Panc1 (cell line): ENCODE measurements around the gene ZBTB12. TPM values are rescaled to one million over a fixed set of nuclear protein-coding genes. Genes with fewer than 3 reads are reported as not detected.

Source experiments
- ATAC-seq: fragments of 200-7000 bp; cut with Tn5 transposase; 2 replicates; pipeline ENCODE4 v1.9.1; 2020; ENCODE audit warnings: mild to moderate bottlenecking, moderate library complexity
- BruUV-seq: library from RNA; stranded (reverse); fragments of 400-500 nt; replicated peaks from 2 replicates; lab custom pipeline; 2021; lab: Mats Ljungman, UMichigan
- CTCF ChIA-PET: fragments of 300-600 bp; sonication (Branson Sonifier 250); formaldehyde crosslinking; loops from one replicate; lab custom pipeline; 2022; ENCODE audit warnings: antibody characterized with exemption; lab: Charles Lee
- POLR2A ChIA-PET: fragments of 300-600 bp; sonication (Branson Sonifier 250); formaldehyde crosslinking; loops from one replicate; lab custom pipeline; 2022; ENCODE audit warnings: antibody characterized with exemption; lab: Charles Lee
- DNase-seq: peaks from one replicate; pipeline ENCODE4 v3.0.0-alpha.2; 2010; ENCODE audit warnings: low read depth, low spot score
- H3K27ac ChIP-seq: 2 replicates; pipeline ENCODE4 v1.5.1; 2011; ENCODE audit warnings: mild to moderate bottlenecking, low read length, inconsistent platforms
- H3K27me3 ChIP-seq: fragments of 200-500 bp; sonication (Bioruptor generic); 2 replicates; pipeline ENCODE4 v1.6.0; 2014; ENCODE audit warnings: low read length, inconsistent platforms; ENCODE audit not compliant: control insufficient read depth, insufficient read depth
- H3K36me3 ChIP-seq: fragments of 200-500 bp; sonication (Bioruptor generic); 2 replicates; pipeline ENCODE4 v1.5.1; 2014; ENCODE audit warnings: inconsistent platforms, mild to moderate bottlenecking, low read length, moderate library complexity; ENCODE audit not compliant: control insufficient read depth, insufficient read depth
- H3K4me1 ChIP-seq: 2 replicates; pipeline ENCODE4 v1.5.1; 2011; ENCODE audit warnings: inconsistent platforms, mild to moderate bottlenecking, low read length, moderate library complexity; ENCODE audit not compliant: control insufficient read depth, insufficient read depth
- H3K4me3 ChIP-seq, 2 experiments: 2 replicates each; pipeline ENCODE4 v1.5.1; 2011 to 2012; ENCODE audit warnings: low read depth in 2 of 2, low read length in 2 of 2, mild to moderate bottlenecking in 2 of 2, inconsistent platforms in 1 of 2, moderate library complexity in 1 of 2
- H3K9me3 ChIP-seq: fragments of 200-500 bp; sonication (Bioruptor generic); 2 replicates; pipeline ENCODE4 v1.5.1; 2014; ENCODE audit warnings: low read depth, mild to moderate bottlenecking, inconsistent platforms, low read length, moderate library complexity; ENCODE audit not compliant: control insufficient read depth, insufficient read depth
- POLR2AphosphoS5 ChIP-seq: IDR thresholded peaks from 2 replicates; pipeline ENCODE4 v1.6.1; 2012; ENCODE audit warnings: mild to moderate bottlenecking, low read depth, low read length, moderate library complexity
- SIN3A ChIP-seq: IDR thresholded peaks from 2 replicates; pipeline ENCODE4 v1.6.1; 2012; ENCODE audit warnings: low read depth, mild to moderate bottlenecking, low read length, moderate library complexity, borderline replicate concordance; ENCODE audit not compliant: insufficient read depth
- TCF7L2 ChIP-seq: IDR thresholded peaks from 2 replicates; pipeline ENCODE4 v1.6.1; 2011; ENCODE audit warnings: mild to moderate bottlenecking, low read depth, low read length, inconsistent platforms
- in situ Hi-C: cut with HindIII; loops from 2 replicates; pipeline ENCODE4 v1.10.0; 2016; ENCODE audit warnings: low sequenced_read_pairs, low pct_unique_long_range_greater_than_20kb
- intact Hi-C: fragments of 100-400 bp; cut with micrococcal nuclease; formaldehyde crosslinking; loops from one replicate; pipeline ENCODE4 v1.10.0; 2022; ENCODE audit not compliant: unreplicated experiment
- total RNA-seq: library from RNA; stranded (reverse); gene quantifications from one replicate; pipeline ENCODE4 v1.2.1, GENCODE V29; 2021; ENCODE audit not compliant: unreplicated experiment
- TF ChIP-seq, protein P1 (sequence below): fragments of 450-650 bp; IDR thresholded peaks from 2 replicates; pipeline ENCODE4 v1.5.1; 2017; ENCODE audit warnings: mild to moderate bottlenecking
- TF ChIP-seq, protein P2 (sequence below), 2 experiments: IDR thresholded peaks; 2 replicates each; pipeline ENCODE4 v1.6.1; 2011 to 2012; ENCODE audit warnings: low read depth in 2 of 2, control low read depth in 1 of 2, low read length in 1 of 2, mild to moderate bottlenecking in 1 of 2, moderate library complexity in 1 of 2; ENCODE audit not compliant: insufficient read depth in 1 of 2

ZBTB12 gene
- total RNA-seq, 1 experiment from 2014 or later: 9.4 TPM

DNA sequence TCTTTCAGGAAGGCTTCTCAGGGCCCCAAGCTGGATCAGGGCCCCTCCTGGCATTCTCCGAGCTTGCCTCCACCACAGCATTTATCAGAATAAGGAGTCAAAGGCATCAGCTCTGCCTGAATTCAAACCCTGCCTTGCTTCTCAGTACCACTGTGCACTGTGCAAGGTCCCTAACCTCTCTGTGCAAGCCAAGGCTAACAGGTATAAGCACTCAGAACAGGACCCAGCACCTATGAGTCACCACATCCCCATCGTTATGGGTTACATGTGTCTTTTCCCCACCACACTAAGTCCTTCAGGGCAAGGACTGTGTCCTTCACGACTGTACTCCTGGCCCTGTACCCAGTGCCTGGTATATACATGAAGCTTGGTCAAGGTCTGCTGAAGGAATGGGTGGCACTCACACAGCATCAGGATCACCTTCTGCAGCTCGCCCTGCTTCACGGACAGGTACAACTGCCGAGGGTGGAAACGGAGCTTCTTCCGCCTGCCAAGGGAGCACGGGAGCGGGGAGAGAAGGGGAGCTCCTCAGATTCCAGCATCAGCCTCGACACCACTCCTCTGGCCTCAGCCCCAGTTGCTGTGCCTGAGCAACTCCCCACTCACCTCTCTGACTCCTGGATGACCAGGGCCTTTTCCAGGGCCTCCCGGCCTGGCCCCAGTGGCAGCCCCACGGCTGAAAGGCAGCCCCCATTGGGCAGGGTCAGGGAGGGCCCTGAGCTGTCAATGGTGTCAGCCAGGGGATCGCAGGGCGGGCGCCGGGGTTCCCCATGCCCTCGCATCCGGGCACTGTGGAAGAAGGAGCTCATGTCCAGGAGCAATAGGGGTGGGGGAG is 14.5 kb downstream of the ZBTB12 start:
- ATAC-seq (no peak), DNase-seq (no peak)
- BruUV-seq: no TSS peak
- in situ Hi-C loops: no loop called here
- Histone ChIP-seq H3K36me3 (no peaks in the 10 kb centered on the region; the same call in none of the 2 replicates), H3K9me3 (no peaks in the 10 kb centered on the region), H3K27ac (no peak overlapping the region), H3K4me3 (no peak overlapping the region), H3K27me3 (no peaks in the 10 kb centered on the region), H3K4me1 (no peaks in the 10 kb centered on the region)
- TF ChIP-seq POLR2AphosphoS5: no peak
- TF ChIP-seq, protein P1, sequence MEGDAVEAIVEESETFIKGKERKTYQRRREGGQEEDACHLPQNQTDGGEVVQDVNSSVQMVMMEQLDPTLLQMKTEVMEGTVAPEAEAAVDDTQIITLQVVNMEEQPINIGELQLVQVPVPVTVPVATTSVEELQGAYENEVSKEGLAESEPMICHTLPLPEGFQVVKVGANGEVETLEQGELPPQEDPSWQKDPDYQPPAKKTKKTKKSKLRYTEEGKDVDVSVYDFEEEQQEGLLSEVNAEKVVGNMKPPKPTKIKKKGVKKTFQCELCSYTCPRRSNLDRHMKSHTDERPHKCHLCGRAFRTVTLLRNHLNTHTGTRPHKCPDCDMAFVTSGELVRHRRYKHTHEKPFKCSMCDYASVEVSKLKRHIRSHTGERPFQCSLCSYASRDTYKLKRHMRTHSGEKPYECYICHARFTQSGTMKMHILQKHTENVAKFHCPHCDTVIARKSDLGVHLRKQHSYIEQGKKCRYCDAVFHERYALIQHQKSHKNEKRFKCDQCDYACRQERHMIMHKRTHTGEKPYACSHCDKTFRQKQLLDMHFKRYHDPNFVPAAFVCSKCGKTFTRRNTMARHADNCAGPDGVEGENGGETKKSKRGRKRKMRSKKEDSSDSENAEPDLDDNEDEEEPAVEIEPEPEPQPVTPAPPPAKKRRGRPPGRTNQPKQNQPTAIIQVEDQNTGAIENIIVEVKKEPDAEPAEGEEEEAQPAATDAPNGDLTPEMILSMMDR: no peak
- no peak for TF ChIP-seq SIN3A
- TF ChIP-seq TCF7L2: no peak
- TF ChIP-seq, protein P2, sequence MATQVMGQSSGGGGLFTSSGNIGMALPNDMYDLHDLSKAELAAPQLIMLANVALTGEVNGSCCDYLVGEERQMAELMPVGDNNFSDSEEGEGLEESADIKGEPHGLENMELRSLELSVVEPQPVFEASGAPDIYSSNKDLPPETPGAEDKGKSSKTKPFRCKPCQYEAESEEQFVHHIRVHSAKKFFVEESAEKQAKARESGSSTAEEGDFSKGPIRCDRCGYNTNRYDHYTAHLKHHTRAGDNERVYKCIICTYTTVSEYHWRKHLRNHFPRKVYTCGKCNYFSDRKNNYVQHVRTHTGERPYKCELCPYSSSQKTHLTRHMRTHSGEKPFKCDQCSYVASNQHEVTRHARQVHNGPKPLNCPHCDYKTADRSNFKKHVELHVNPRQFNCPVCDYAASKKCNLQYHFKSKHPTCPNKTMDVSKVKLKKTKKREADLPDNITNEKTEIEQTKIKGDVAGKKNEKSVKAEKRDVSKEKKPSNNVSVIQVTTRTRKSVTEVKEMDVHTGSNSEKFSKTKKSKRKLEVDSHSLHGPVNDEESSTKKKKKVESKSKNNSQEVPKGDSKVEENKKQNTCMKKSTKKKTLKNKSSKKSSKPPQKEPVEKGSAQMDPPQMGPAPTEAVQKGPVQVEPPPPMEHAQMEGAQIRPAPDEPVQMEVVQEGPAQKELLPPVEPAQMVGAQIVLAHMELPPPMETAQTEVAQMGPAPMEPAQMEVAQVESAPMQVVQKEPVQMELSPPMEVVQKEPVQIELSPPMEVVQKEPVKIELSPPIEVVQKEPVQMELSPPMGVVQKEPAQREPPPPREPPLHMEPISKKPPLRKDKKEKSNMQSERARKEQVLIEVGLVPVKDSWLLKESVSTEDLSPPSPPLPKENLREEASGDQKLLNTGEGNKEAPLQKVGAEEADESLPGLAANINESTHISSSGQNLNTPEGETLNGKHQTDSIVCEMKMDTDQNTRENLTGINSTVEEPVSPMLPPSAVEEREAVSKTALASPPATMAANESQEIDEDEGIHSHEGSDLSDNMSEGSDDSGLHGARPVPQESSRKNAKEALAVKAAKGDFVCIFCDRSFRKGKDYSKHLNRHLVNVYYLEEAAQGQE (IDR thresholded peaks at IDR 0.05; ENCODE audit: insufficient read depth in 1 of 2, low read depth in 2 of 2, low read length in 1 of 2): no peak
- ChIA-PET CTCF (interaction anchor here (0.6 kb wide), 2 partner anchors 10 to 60 kb away, joined by 3 read pairs; partner anchors contain the start of genes EHMT2 and HSPA1B), POLR2A (interaction anchor here (0.6 kb wide), 1 partner anchor 10 kb away, joined by 16 read pairs; the partner anchor contains the start of gene EHMT2)
- intact Hi-C loops: no loop called here

DNA sequence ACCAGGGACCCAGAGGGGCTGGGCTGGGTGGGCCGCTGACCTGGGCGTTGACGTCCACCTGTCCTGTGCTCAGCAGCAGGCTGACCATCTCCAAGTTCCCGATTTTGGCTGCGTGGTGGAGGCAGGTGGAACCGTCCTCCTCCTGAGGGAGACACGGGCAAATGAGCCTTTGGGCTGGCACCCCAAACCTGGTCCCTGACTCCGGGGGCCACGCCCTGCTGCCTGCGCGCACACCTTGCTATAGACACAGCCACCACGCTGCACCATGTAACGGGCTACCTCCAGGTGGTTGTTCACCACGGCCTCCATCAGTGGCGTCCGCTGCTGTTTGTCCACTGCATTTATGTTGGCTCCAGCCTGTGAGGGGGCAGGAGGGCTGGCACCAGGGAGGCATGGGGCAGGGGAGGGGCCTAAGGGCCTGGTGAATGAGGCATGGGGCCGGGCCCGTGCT is 15.3 kb downstream of the ZBTB12 start:
- in situ Hi-C loops (no loop called here), intact Hi-C loops (no loop called here)
- H3K36me3 ChIP-seq: no peaks in the 10 kb centered on the region; the same call in none of the 2 replicates
- H3K27ac ChIP-seq: no peak overlapping the region
- ChIA-PET POLR2A (no interaction called here), CTCF (no interaction called here)
- no peak overlapping the region for H3K4me3 ChIP-seq
- TF ChIP-seq SIN3A (no peak), TCF7L2 (no peak), POLR2AphosphoS5 (no peak)
- TF ChIP-seq, protein P1: no peak
- TF ChIP-seq, protein P2 (IDR thresholded peaks at IDR 0.05; ENCODE audit: insufficient read depth in 1 of 2, low read depth in 2 of 2, low read length in 1 of 2): no peak
- DNase-seq: no peak
- ATAC-seq: no peak
- H3K9me3 ChIP-seq: no peaks in the 10 kb centered on the region
- H3K4me1 ChIP-seq: no peaks in the 10 kb centered on the region
- no TSS peak for BruUV-seq
- H3K27me3 ChIP-seq: no peaks in the 10 kb centered on the region
